ENCODE data around the gene PKD1.

The PKD1 gene

GRCh38 chr16:2087748-2088631, 47.7 kb downstream of the PKD1 start:
- Mint-ChIP-seq H3K36me3 (no peaks in the 10 kb centered on the region), H3K9me3 (ENCODE audit: low read depth) (no peaks in the 10 kb centered on the region), H3K27ac (no peak overlapping the region), H3K4me3 (no peak overlapping the region), H3K27me3 (no peaks in the 10 kb centered on the region), H3K4me1 (ENCODE audit: low read depth) (peaks cover 2% of the 10 kb centered on the region)

- Mint-ChIP-seq H3K27me3 (no peaks in the 10 kb centered on the region), H3K9me3 (ENCODE audit: low read depth) (no peaks in the 10 kb centered on the region), H3K27ac (no peak overlapping the region), H3K36me3 (no peaks in the 10 kb centered on the region), H3K4me3 (no peak overlapping the region), H3K4me1 (ENCODE audit: low read depth) (peaks cover 2% of the 10 kb centered on the region)
These were observed 48.6 kb downstream of the PKD1 start for GRCh38 chr16:2086812-2087747.

GRCh38 chr16:2086106-2086742, 49.5 kb downstream of the PKD1 start:
- peaks cover 2% of the 10 kb centered on the region for H3K4me1 Mint-ChIP-seq (ENCODE audit: low read depth)
- no peak overlapping the region for H3K4me3 Mint-ChIP-seq
- H3K27ac Mint-ChIP-seq: no peak overlapping the region
- no peaks in the 10 kb centered on the region for H3K27me3 Mint-ChIP-seq
- H3K36me3 Mint-ChIP-seq: no peaks in the 10 kb centered on the region
- no peaks in the 10 kb centered on the region for H3K9me3 Mint-ChIP-seq (ENCODE audit: low read depth)

- no peak overlapping the region for H3K27ac Mint-ChIP-seq
- peaks cover 2% of the 10 kb centered on the region for H3K4me1 Mint-ChIP-seq (ENCODE audit: low read depth)
- H3K9me3 Mint-ChIP-seq (ENCODE audit: low read depth): no peaks in the 10 kb centered on the region
- H3K27me3 Mint-ChIP-seq: no peaks in the 10 kb centered on the region
- no peaks in the 10 kb centered on the region for H3K36me3 Mint-ChIP-seq
- H3K4me3 Mint-ChIP-seq: no peak overlapping the region
These were observed 50.0 kb downstream of the PKD1 start for GRCh38 chr16:2085669-2086068.

- Mint-ChIP-seq H3K27ac (no peak overlapping the region), H3K9me3 (ENCODE audit: low read depth) (no peaks in the 10 kb centered on the region), H3K27me3 (no peaks in the 10 kb centered on the region), H3K4me1 (ENCODE audit: low read depth) (peaks cover 2% of the 10 kb centered on the region), H3K36me3 (no peaks in the 10 kb centered on the region), H3K4me3 (no peak overlapping the region)
These were observed 50.6 kb downstream of the PKD1 start for GRCh38 chr16:2084895-2085625.

- H3K4me1 Mint-ChIP-seq (ENCODE audit: low read depth): peaks cover 2% of the 10 kb centered on the region
These were observed 51.6 kb downstream of the PKD1 start for GRCh38 chr16:2083876-2084780.

GRCh38 chr16:2083409-2083808, 52.3 kb downstream of the PKD1 start:
- H3K27me3 Mint-ChIP-seq: no peaks in the 10 kb centered on the region
- H3K36me3 Mint-ChIP-seq: no peaks in the 10 kb centered on the region
- no peak overlapping the region for H3K27ac Mint-ChIP-seq
- peaks cover 2% of the 10 kb centered on the region for H3K4me1 Mint-ChIP-seq (ENCODE audit: low read depth)
- H3K4me3 Mint-ChIP-seq: no peak overlapping the region
- H3K9me3 Mint-ChIP-seq (ENCODE audit: low read depth): no peaks in the 10 kb centered on the region

More at GRCh38 chr16:2083876-2084780, 51.6 kb downstream of the PKD1 start:
- no peak overlapping the region for H3K27ac Mint-ChIP-seq
- no peaks in the 10 kb centered on the region for H3K36me3 Mint-ChIP-seq
- H3K27me3 Mint-ChIP-seq: no peaks in the 10 kb centered on the region
- no peaks in the 10 kb centered on the region for H3K9me3 Mint-ChIP-seq (ENCODE audit: low read depth)
- H3K4me3 Mint-ChIP-seq: no peak overlapping the region

- Mint-ChIP-seq H3K36me3 (no peaks in the 10 kb centered on the region), H3K4me3 (peak overlapping the region; percentile 27), H3K4me1 (ENCODE audit: low read depth) (peaks cover 2% of the 10 kb centered on the region), H3K27me3 (no peaks in the 10 kb centered on the region), H3K9me3 (ENCODE audit: low read depth) (no peaks in the 10 kb centered on the region), H3K27ac (no peak overlapping the region)
These were observed 52.7 kb downstream of the PKD1 start for GRCh38 chr16:2082983-2083364.

- Mint-ChIP-seq H3K4me3 (no peak overlapping the region), H3K27ac (no peak overlapping the region)
These were observed 53.3 kb downstream of the PKD1 start for GRCh38 chr16:2082171-2082982.

GRCh38 chr16:2081201-2082084, 54.3 kb downstream of the PKD1 start:
- H3K4me3 Mint-ChIP-seq: no peak overlapping the region
- H3K36me3 Mint-ChIP-seq: no peaks in the 10 kb centered on the region
- no peaks in the 10 kb centered on the region for H3K9me3 Mint-ChIP-seq (ENCODE audit: low read depth)
- H3K4me1 Mint-ChIP-seq (ENCODE audit: low read depth): peaks cover 2% of the 10 kb centered on the region
- H3K27me3 Mint-ChIP-seq: no peaks in the 10 kb centered on the region
- no peak overlapping the region for H3K27ac Mint-ChIP-seq

More at GRCh38 chr16:2082171-2082982, 53.3 kb downstream of the PKD1 start:
- H3K4me1 Mint-ChIP-seq (ENCODE audit: low read depth): peaks cover 2% of the 10 kb centered on the region
- H3K9me3 Mint-ChIP-seq (ENCODE audit: low read depth): no peaks in the 10 kb centered on the region
- no peaks in the 10 kb centered on the region for H3K36me3 Mint-ChIP-seq
- no peaks in the 10 kb centered on the region for H3K27me3 Mint-ChIP-seq

GRCh38 chr16:2079991-2080390, 55.7 kb downstream of the PKD1 start:
- Mint-ChIP-seq H3K9me3 (ENCODE audit: low read depth) (no peaks in the 10 kb centered on the region), H3K27ac (no peak overlapping the region), H3K36me3 (no peaks in the 10 kb centered on the region), H3K4me3 (no peak overlapping the region), H3K27me3 (no peaks in the 10 kb centered on the region), H3K4me1 (ENCODE audit: low read depth) (peaks cover 2% of the 10 kb centered on the region)

GRCh38 chr16:2079311-2079800, 56.3 kb downstream of the PKD1 start:
- H3K36me3 Mint-ChIP-seq: no peaks in the 10 kb centered on the region
- peaks cover 2% of the 10 kb centered on the region for H3K4me1 Mint-ChIP-seq (ENCODE audit: low read depth)
- H3K9me3 Mint-ChIP-seq (ENCODE audit: low read depth): no peaks in the 10 kb centered on the region
- H3K27ac Mint-ChIP-seq: no peak overlapping the region
- no peak overlapping the region for H3K4me3 Mint-ChIP-seq
- no peaks in the 10 kb centered on the region for H3K27me3 Mint-ChIP-seq
